WERI-Rb-1 (cell line): ENCODE results near the gene TMEM101.
A peak's percentile ranks its signal among the peaks of the same experiment; 100 is the strongest.
"Not testable (repeated sequence)": the region's sequence is repeated elsewhere in the genome, so short reads cannot be mapped to it uniquely, and the experiment has no call there.

Experiments used
- DNase-seq: peaks from one replicate; pipeline ENCODE4 v3.0.0-alpha.2; 2020
- H3K27ac ChIP-seq: fragments of 250-450 bp; sonication (Bioruptor Pico); 2 replicates; pipeline ENCODE4 v1.5.1; 2020; ENCODE audit warnings: mild to moderate bottlenecking, moderate library complexity
- H3K27me3 ChIP-seq: fragments of 250-450 bp; sonication (Bioruptor Pico); 2 replicates; pipeline ENCODE4 v1.5.1; 2021; ENCODE audit warnings: mild to moderate bottlenecking, low read depth, moderate library complexity; ENCODE audit not compliant: insufficient read depth, severe bottlenecking
- H3K36me3 ChIP-seq: fragments of 250-450 bp; sonication (Bioruptor Pico); 2 replicates; pipeline ENCODE4 v1.5.1; 2020; ENCODE audit warnings: mild to moderate bottlenecking, moderate library complexity
- H3K4me3 ChIP-seq: 2 replicates; pipeline ENCODE4 v1.5.1; 2011; ENCODE audit warnings: low read depth, mild to moderate bottlenecking, control low read depth, low read length
- H3K9me3 ChIP-seq: fragments of 250-450 bp; sonication (Bioruptor Pico); 2 replicates; pipeline ENCODE4 v1.5.1; 2021; ENCODE audit warnings: mild to moderate bottlenecking, moderate library complexity; ENCODE audit not compliant: severe bottlenecking
- TF ChIP-seq, protein P1 (sequence below): IDR thresholded peaks from 2 replicates; pipeline ENCODE4 v1.5.1; 2011; ENCODE audit warnings: low read depth, mild to moderate bottlenecking, control low read depth, inconsistent platforms, low read length

The TMEM101 gene

DNA sequence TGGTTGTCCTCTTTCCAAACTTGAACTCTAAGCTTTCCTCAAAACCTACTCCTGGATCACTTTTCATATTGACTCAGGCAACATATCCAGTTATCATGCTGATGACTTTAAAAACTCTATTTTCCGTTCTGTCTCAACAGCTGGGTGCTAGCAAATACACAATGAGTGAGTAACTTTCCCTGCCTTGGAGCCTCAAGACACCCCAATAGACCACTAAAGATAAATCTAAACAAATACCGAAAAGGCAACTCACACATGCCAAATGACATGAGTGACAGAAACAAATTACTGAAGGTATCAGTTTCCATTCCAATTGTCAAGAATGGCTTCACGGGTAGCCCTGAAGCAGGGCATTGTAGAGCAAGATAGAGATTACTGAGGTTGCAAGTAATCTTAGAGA lies 15.7 kb upstream of the TMEM101 start:
- Histone ChIP-seq H3K9me3 (no peaks in the 10 kb centered on the region), H3K27me3 (no peaks in the 10 kb centered on the region), H3K4me3 (no peak overlapping the region), H3K36me3 (peaks cover 42% of the 10 kb centered on the region), H3K27ac (peak overlapping the region; percentile 1; the same call in 1 of the 2 replicates)
- TF ChIP-seq, protein P1, sequence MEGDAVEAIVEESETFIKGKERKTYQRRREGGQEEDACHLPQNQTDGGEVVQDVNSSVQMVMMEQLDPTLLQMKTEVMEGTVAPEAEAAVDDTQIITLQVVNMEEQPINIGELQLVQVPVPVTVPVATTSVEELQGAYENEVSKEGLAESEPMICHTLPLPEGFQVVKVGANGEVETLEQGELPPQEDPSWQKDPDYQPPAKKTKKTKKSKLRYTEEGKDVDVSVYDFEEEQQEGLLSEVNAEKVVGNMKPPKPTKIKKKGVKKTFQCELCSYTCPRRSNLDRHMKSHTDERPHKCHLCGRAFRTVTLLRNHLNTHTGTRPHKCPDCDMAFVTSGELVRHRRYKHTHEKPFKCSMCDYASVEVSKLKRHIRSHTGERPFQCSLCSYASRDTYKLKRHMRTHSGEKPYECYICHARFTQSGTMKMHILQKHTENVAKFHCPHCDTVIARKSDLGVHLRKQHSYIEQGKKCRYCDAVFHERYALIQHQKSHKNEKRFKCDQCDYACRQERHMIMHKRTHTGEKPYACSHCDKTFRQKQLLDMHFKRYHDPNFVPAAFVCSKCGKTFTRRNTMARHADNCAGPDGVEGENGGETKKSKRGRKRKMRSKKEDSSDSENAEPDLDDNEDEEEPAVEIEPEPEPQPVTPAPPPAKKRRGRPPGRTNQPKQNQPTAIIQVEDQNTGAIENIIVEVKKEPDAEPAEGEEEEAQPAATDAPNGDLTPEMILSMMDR: no peak
- no peak for DNase-seq

DNA sequence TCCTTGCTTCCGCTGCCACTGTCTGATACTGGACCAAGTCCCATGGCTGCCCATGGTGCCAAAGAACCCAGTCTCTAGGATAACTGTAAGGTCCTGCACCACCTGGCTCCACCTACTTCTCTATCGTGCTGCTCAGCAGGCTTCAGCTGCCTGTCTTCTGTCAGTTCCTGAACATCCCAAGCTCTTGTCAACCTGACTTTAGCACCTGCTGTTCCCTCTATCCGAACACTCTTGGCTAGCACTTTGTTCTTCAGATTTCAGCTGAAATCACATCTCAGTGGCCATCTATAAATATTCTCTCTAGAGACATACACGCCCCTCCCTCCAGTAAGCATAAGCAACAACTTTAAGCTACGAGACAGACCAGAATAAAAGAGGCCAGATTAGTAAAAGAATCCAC lies 15.0 kb upstream of the TMEM101 start:
- Histone ChIP-seq H3K9me3 (no peaks in the 10 kb centered on the region), H3K27ac (peak overlapping the region; percentile 1; the same call in 1 of the 2 replicates), H3K36me3 (peaks cover 42% of the 10 kb centered on the region), H3K27me3 (no peaks in the 10 kb centered on the region), H3K4me3 (no peak overlapping the region)
- TF ChIP-seq, protein P1: no peak
- no peak for DNase-seq

DNA sequence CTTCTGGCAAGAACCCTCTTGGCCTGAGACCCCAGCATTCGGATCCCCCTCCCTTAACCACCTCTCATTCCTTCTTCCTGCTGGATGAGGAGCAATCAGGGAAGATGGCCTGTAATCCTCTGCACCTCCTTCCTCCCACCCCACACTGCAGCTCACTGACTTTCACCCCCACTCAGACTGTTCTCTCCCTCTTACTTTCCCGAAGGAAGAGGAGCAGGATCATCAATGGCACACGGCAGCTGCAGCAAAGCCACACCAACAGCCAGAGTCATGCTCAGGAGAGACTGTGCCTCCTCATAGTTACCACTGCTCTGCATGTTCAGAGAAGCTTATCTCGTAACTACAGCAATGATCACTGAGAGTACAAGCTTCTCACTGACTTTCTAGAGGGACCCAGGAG lies 10.1 kb upstream of the TMEM101 start:
- H3K36me3 ChIP-seq: peaks cover 36% of the 10 kb centered on the region
- peak; percentile 61 for DNase-seq
- H3K9me3 ChIP-seq: no peaks in the 10 kb centered on the region
- peak overlapping the region; percentile 97 for H3K27ac ChIP-seq
- TF ChIP-seq, protein P1: no peak
- no peak overlapping the region for H3K4me3 ChIP-seq
- no peaks in the 10 kb centered on the region for H3K27me3 ChIP-seq

DNA sequence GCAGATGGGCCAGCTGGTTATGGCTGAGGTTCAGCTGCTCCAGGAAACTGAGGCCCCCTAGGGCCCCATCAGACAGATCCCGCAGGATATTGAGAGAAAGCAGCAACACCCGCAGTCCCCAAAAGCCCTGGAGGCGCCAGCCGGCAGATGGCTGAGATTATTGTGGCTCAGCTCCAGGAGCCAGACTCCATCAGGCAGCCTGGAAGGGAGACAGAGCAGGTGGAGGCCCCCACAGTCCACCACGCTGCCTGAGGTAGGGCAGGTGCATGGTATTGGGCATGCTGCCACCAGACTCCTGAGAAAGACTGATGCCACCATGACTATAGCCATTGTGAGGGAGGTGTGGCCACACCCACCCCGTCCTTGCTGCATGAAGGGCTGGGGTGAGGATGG lies 9.5 kb upstream of the TMEM101 start:
- peak overlapping the region; percentile 37 for H3K4me3 ChIP-seq
- TF ChIP-seq, protein P1: peak; percentile 48; the same call in 1 of the 2 replicates
- H3K36me3 ChIP-seq: peaks cover 39% of the 10 kb centered on the region
- H3K9me3 ChIP-seq: no peaks in the 10 kb centered on the region
- H3K27me3 ChIP-seq: no peaks in the 10 kb centered on the region
- peak; percentile 98 for DNase-seq
- peak overlapping the region; percentile 97 for H3K27ac ChIP-seq

DNA sequence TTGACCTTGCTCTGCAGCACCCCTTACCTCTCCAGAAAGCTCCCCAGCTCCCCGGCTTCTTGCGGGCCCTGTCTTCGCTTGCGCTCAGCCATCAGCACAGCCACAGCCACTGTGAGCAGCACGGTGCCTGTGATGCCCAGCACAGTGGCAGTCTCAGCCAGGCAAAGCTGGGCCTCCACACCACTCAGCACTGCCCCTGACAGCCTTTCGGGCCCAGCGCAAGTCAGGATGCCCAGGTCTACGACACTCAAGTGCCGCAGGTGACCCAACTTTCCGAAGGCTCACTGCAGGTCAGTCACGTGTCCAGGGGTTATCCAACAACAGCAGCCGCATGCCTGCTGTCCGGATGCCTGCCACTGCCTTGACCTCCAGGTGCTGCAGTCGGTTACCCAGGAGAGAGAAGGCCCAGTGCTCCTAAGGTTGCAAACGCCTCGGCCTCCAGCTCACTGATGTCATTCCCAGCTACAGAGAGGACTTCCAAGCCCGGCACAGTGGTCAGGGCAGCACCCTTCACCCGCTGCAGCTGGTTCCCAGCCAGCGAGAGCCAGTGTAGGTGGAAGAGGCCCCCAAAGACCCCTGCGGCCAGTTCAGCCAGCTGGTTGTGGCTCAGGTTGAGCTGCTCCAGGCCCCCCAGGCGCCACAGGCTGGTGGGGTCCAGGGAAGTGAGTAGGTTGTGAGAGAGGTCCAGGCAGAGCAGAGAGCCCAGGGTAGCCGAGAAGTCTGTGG lies 8.9 kb upstream of the TMEM101 start:
- H3K9me3 ChIP-seq: no peaks in the 10 kb centered on the region
- H3K36me3 ChIP-seq: peaks cover 44% of the 10 kb centered on the region
- no peaks in the 10 kb centered on the region for H3K27me3 ChIP-seq
- peak overlapping the region; percentile 97 for H3K27ac ChIP-seq
- peak; percentile 51 for DNase-seq
- TF ChIP-seq, protein P1: no peak
- H3K4me3 ChIP-seq: peak overlapping the region; percentile 37

DNA sequence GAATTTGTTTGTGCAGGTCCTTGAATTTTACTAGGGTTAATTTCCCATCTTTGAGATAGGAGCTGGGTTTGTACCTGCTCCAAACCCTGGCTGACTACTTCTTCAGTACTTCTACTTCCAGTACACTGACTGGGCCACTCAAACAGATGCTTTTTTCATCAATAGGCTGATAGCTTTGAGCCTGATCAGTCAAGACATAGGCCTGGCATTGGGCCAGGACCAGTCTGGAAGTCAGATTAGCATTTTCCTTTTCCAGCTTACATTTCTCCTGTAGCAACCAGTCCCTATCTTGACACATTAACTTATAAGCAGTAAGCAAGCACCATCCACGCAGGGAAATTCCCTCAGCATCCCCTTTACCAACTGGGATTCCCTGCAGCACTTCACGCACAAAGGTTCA lies 7.5 kb upstream of the TMEM101 start:
- Histone ChIP-seq H3K27me3 (no peaks in the 10 kb centered on the region), H3K36me3 (peaks cover 43% of the 10 kb centered on the region), H3K27ac (peak overlapping the region; percentile 97), H3K4me3 (peak overlapping the region; percentile 37), H3K9me3 (no peaks in the 10 kb centered on the region)
- TF ChIP-seq, protein P1: no peak
- peak; percentile 69 for DNase-seq

DNA sequence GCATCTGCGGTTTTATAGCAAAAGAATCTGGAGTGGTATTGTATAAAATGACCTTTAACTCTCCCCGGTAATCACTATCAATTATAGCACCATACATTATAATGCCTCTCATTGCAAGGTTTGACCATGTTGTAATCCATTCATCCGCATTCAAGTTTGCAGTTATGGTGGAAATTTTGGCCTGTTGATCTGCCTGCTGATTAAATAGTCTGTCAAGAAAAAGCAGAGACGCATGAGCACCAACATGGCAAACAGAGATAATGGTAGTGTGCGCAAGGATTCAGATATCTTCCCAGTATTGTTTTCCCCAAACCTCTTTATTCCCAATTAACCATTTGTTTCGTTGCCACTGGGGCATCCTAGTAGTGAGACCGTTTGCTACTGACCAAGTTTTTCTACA lies 6.5 kb upstream of the TMEM101 start:
- not testable (repeated sequence) for H3K27ac ChIP-seq, H3K9me3 ChIP-seq, H3K4me3 ChIP-seq, H3K27me3 ChIP-seq, DNase-seq
- H3K36me3 ChIP-seq: peaks cover 43% of the 10 kb centered on the region
